HEK293T (cell line): ENCODE measurements around the gene PPP1CC.

Experiments used
- ARNT ChIP-seq: fragments of 450-650 bp; IDR thresholded peaks from 2 replicates; pipeline ENCODE4 v1.6.1; 2017; ENCODE audit warnings: mild to moderate bottlenecking
- CTBP1 ChIP-seq: fragments of 450-650 bp; IDR thresholded peaks from 2 replicates; pipeline ENCODE4 v1.6.1; 2016; ENCODE audit warnings: borderline replicate concordance
- HDGF ChIP-seq: fragments of 450-650 bp; IDR thresholded peaks from 2 replicates; pipeline ENCODE4 v1.6.1; 2017; ENCODE audit warnings: antibody characterized with exemption, borderline replicate concordance
- SP1 ChIP-seq: fragments of 450-650 bp; IDR thresholded peaks from 2 replicates; pipeline ENCODE4 v1.6.1; 2017
- SUZ12 ChIP-seq: fragments of 450-650 bp; IDR thresholded peaks from 2 replicates; pipeline ENCODE4 v1.6.1; 2016; ENCODE audit warnings: mild to moderate bottlenecking

DNA sequence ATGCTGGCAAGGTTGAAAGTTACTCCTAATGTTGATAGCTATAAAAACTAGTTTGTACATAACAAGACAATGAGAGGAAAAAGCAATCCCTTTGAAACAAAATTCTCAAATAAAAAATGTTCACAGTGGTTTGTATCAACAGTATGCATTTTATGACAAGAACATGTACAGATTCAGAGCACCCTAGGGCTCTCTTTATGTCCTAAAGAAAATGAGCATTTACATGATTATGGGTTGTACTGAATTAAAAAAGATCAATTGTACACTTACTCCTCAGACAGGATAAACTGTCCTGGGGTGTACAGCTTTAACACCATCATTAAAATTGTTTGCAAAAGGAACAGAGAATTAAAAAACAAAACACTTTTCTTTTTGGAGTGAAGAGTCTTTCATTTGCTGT is 22.2 kb downstream of the PPP1CC start:
- TF ChIP-seq ARNT: no peak
- TF ChIP-seq HDGF: no peak
- TF ChIP-seq SP1: no peak
- TF ChIP-seq SUZ12: no peak
- no peak for TF ChIP-seq CTBP1
